Mesenchymal stem cell (in vitro differentiated cells and primary cell): ENCODE data around the gene SLC30A2.

Experiments used
- DNase-seq: peaks from one replicate; pipeline ENCODE4 v3.0.0-alpha.2; 2013
- H2AFZ ChIP-seq: one replicate; pipeline ENCODE4 v1.6.1; 2013; ENCODE audit warnings: low read depth, mild to moderate bottlenecking, control low read depth, inconsistent platforms, low read length, moderate library complexity
- H2AK5ac ChIP-seq: 2 replicates; pipeline ENCODE4 v1.6.1; 2013; ENCODE audit warnings: low read length, moderate library complexity, mild to moderate bottlenecking, inconsistent platforms; ENCODE audit not compliant: severe bottlenecking
- H2BK120ac ChIP-seq: one replicate; pipeline ENCODE4 v1.6.1; 2013; ENCODE audit warnings: low read depth, mild to moderate bottlenecking, inconsistent platforms, low read length, moderate library complexity
- H2BK12ac ChIP-seq, 2 experiments: one replicate each; pipeline ENCODE4 v1.6.1; 2013; ENCODE audit warnings: inconsistent platforms in 2 of 2, low read length in 2 of 2, mild to moderate bottlenecking in 2 of 2, moderate library complexity in 2 of 2, control low read depth in 1 of 2
- H2BK15ac ChIP-seq: one replicate; pipeline ENCODE4 v1.6.1; 2013; ENCODE audit warnings: mild to moderate bottlenecking, low read depth, inconsistent platforms; ENCODE audit not compliant: poor library complexity, severe bottlenecking
- H2BK5ac ChIP-seq: 2 replicates; pipeline ENCODE4 v1.6.1; 2013; ENCODE audit warnings: low read depth, mild to moderate bottlenecking, low read length, control low read depth, inconsistent platforms; ENCODE audit not compliant: poor library complexity, severe bottlenecking
- H3K14ac ChIP-seq, 2 experiments: one replicate each; pipeline ENCODE4 v1.6.1; 2013; ENCODE audit warnings: inconsistent platforms in 2 of 2, low read length in 2 of 2, control low read depth in 1 of 2, mild to moderate bottlenecking in 1 of 2, moderate library complexity in 1 of 2
- H3K18ac ChIP-seq, 2 experiments: one replicate each; pipeline ENCODE4 v1.6.1; 2013; ENCODE audit warnings: inconsistent platforms in 2 of 2, low read length in 2 of 2, control low read depth in 1 of 2, low read depth in 1 of 2, mild to moderate bottlenecking in 1 of 2
- H3K23ac ChIP-seq, 2 experiments: one replicate each; pipeline ENCODE4 v1.6.1; 2013; ENCODE audit warnings: inconsistent platforms in 2 of 2, low read length in 2 of 2, mild to moderate bottlenecking in 2 of 2, moderate library complexity in 2 of 2, control low read depth in 1 of 2
- H3K27ac ChIP-seq: 2 replicates; pipeline ENCODE4 v1.5.1; 2013; ENCODE audit warnings: mild to moderate bottlenecking, moderate library complexity, low read length, control low read depth, inconsistent platforms; ENCODE audit not compliant: poor library complexity, severe bottlenecking
- H3K27me3 ChIP-seq, 2 experiments: 2 replicates each; pipeline versions ENCODE4 v1.6.1 to v1.7.0; 2013; ENCODE audit warnings: low read length in 2 of 2, mild to moderate bottlenecking in 2 of 2, moderate library complexity in 2 of 2, control low read depth in 1 of 2, inconsistent platforms in 1 of 2; ENCODE audit not compliant: control insufficient read depth in 1 of 2, insufficient read depth in 1 of 2
- H3K36me3 ChIP-seq, 2 experiments: 2 replicates each; pipeline versions ENCODE4 v1.6.1 to v1.7.0; 2013; ENCODE audit warnings: low read length in 2 of 2, control low read depth in 1 of 2, inconsistent platforms in 1 of 2, low read depth in 1 of 2, mild to moderate bottlenecking in 1 of 2; ENCODE audit not compliant: insufficient read depth in 2 of 2, control insufficient read depth in 1 of 2
- H3K4ac ChIP-seq, 2 experiments: one replicate each; pipeline ENCODE4 v1.6.1; 2013; ENCODE audit warnings: inconsistent platforms in 2 of 2, low read length in 2 of 2, mild to moderate bottlenecking in 2 of 2, moderate library complexity in 2 of 2, control low read depth in 1 of 2, low read depth in 1 of 2
- H3K4me1 ChIP-seq: 2 replicates; pipeline ENCODE4 v1.6.1; 2013; ENCODE audit warnings: low read depth, low read length, control low read depth; ENCODE audit not compliant: control insufficient read depth, insufficient read depth
- H3K4me2 ChIP-seq: 2 replicates; pipeline ENCODE4 v1.6.1; 2013; ENCODE audit warnings: low read length, mild to moderate bottlenecking, inconsistent platforms; ENCODE audit not compliant: poor library complexity, severe bottlenecking
- H3K4me3 ChIP-seq, 2 experiments: 2 replicates each; pipeline versions ENCODE4 v1.5.1 to v1.7.0; 2013; ENCODE audit warnings: low read length in 2 of 2, mild to moderate bottlenecking in 2 of 2, control low read depth in 1 of 2, low read depth in 1 of 2; ENCODE audit not compliant: insufficient read depth in 1 of 2
- H3K79me1 ChIP-seq: replicated peaks from 2 replicates; pipeline ENCODE4 v1.6.1; 2013; ENCODE audit warnings: mild to moderate bottlenecking, control low read depth, low read length, inconsistent platforms; ENCODE audit not compliant: poor library complexity, severe bottlenecking
- H3K9ac ChIP-seq: 2 replicates; pipeline ENCODE4 v1.7.0; 2013; ENCODE audit warnings: mild to moderate bottlenecking, low read length, moderate library complexity
- H3K9me3 ChIP-seq: 2 replicates; pipeline ENCODE4 v1.7.0; 2013; ENCODE audit warnings: mild to moderate bottlenecking, low read length; ENCODE audit not compliant: control insufficient read depth
- H4K8ac ChIP-seq: one replicate; pipeline ENCODE4 v1.6.1; 2013; ENCODE audit warnings: inconsistent platforms, mild to moderate bottlenecking, low read length, moderate library complexity
- H4K91ac ChIP-seq: one replicate; pipeline ENCODE4 v1.6.1; 2013; ENCODE audit warnings: mild to moderate bottlenecking, low read length, inconsistent platforms
- WGBS: methylation state at CpG from one replicate; pipeline ENCODE4 v1.1.7; 2013; ENCODE audit warnings: mixed read lengths; 5-methylcytosine and 5-hydroxymethylcytosine counted together

The SLC30A2 gene

GRCh38 chr1:26003262-26003661 is 42.7 kb downstream of the SLC30A2 start:
- H2BK120ac ChIP-seq = no peak overlapping the region
- no peaks in the 10 kb centered on the region for H3K4me1 ChIP-seq
- no peak overlapping the region for H2AK5ac ChIP-seq
- no peak overlapping the region for H2BK15ac ChIP-seq
- H3K9me3 ChIP-seq = no peaks in the 10 kb centered on the region
- no peak overlapping the region for H3K4me3 ChIP-seq
- H3K4ac ChIP-seq = no peak overlapping the region
- no peak overlapping the region for H3K9ac ChIP-seq
- DNase-seq = no peak
- H3K27ac ChIP-seq = no peak overlapping the region
- no peak overlapping the region for H4K91ac ChIP-seq
- no peak overlapping the region for H2BK5ac ChIP-seq
- no peak overlapping the region for H3K14ac ChIP-seq
- no peaks in the 10 kb centered on the region for H3K36me3 ChIP-seq
- no peak overlapping the region for H3K18ac ChIP-seq
- no peak overlapping the region for H3K23ac ChIP-seq
- H2BK12ac ChIP-seq = no peak overlapping the region
- WGBS = 91% methylated on average over 1 of the region's 4 CpGs
- H4K8ac ChIP-seq = no peak overlapping the region
- H3K27me3 ChIP-seq = peaks cover 7 to 15% of the 10 kb centered on the region in 2 experiments
- no peak overlapping the region for H2AFZ ChIP-seq
- H3K4me2 ChIP-seq = no peak overlapping the region
- H3K79me1 ChIP-seq = no peaks in the 10 kb centered on the region

GRCh38 chr1:25999041-25999800 is 46.7 kb downstream of the SLC30A2 start:
- no peak overlapping the region for H3K4me2 ChIP-seq
- H3K14ac ChIP-seq = no peak overlapping the region
- no peaks in the 10 kb centered on the region for H3K9me3 ChIP-seq
- 92% methylated on average over 18 of the region's 18 CpGs for WGBS
- no peak overlapping the region for H4K91ac ChIP-seq
- peak overlapping the region in 1 of 2 experiments; percentile 68 for H2BK12ac ChIP-seq
- H3K9ac ChIP-seq = peak overlapping the region; percentile 66
- H3K4ac ChIP-seq = no peak overlapping the region
- no peaks in the 10 kb centered on the region for H3K36me3 ChIP-seq
- H3K23ac ChIP-seq = no peak overlapping the region
- H4K8ac ChIP-seq = peak overlapping the region; percentile 97
- no peak overlapping the region for H3K18ac ChIP-seq
- H2AK5ac ChIP-seq = no peak overlapping the region
- peaks cover 5% of the 10 kb centered on the region for H3K79me1 ChIP-seq
- peaks cover 0 to under 1% of the 10 kb centered on the region in 2 experiments for H3K27me3 ChIP-seq
- H2AFZ ChIP-seq = peak overlapping the region; percentile 55
- H2BK120ac ChIP-seq = no peak overlapping the region
- H3K4me1 ChIP-seq = peaks cover 3% of the 10 kb centered on the region
- no peak overlapping the region for H2BK15ac ChIP-seq
- no peak for DNase-seq
- H3K27ac ChIP-seq = no peak overlapping the region
- H2BK5ac ChIP-seq = no peak overlapping the region
- H3K4me3 ChIP-seq = peak overlapping the region in 1 of 2 experiments; percentile 62

GRCh38 chr1:25997828-25998761 is 47.8 kb downstream of the SLC30A2 start, which contains the start of gene PAFAH2:
Gene PAFAH2, minus strand, starts transcription at chr1:25998063. Its CDS starts 7,247 bp downstream, at chr1:25990816.
- Histone ChIP-seq H2BK120ac (peak within 1 kb of the TSS; percentile 93), H3K9ac (peak within 1 kb of the TSS; percentile 85), H2AFZ (peak within 1 kb of the TSS; percentile 76), H3K9me3 (no peaks in the 10 kb centered on the region), H3K4me1 (peaks cover 3% of the 10 kb centered on the region), H3K4ac (peak within 1 kb of the TSS; percentile 89 to 97), H2BK5ac (peak within 1 kb of the TSS; percentile 46), H3K36me3 (no peaks in the 10 kb centered on the region), H4K91ac (peak within 1 kb of the TSS; percentile 94), H3K14ac (no peak within 1 kb of the TSS), H2AK5ac (peak within 1 kb of the TSS; percentile 41), H4K8ac (peak within 1 kb of the TSS; percentile 97), H3K27me3 (no peaks in the 10 kb centered on the region), H3K4me2 (peak within 1 kb of the TSS; percentile 92), H2BK12ac (peak within 1 kb of the TSS; percentile 68 to 91), H3K27ac (peak within 1 kb of the TSS; percentile 76), H3K79me1 (peaks cover 10% of the 10 kb centered on the region), H3K23ac (no peak within 1 kb of the TSS), H3K4me3 (peak within 1 kb of the TSS; percentile 68 to 80), H2BK15ac (peak within 1 kb of the TSS; percentile 80), H3K18ac (peak within 1 kb of the TSS; percentile 16 to 90)
- 3% methylated on average over 37 of the region's 47 CpGs for WGBS
- DNase-seq = peak; percentile 100
